ENCODE data around the gene RRM2.
"Not testable (repeated sequence)": the region's sequence is repeated elsewhere in the genome, so short reads cannot be mapped to it uniquely, and the experiment has no call there.

Gene RRM2

GRCh38 chr2:10091182-10091888, 31.2 kb upstream of the RRM2 start:
- DNase-seq (ENCODE audit: low read depth in 2 of 2), result no peak

- DNase-seq (ENCODE audit: low read depth in 2 of 2), result not testable (repeated sequence)
Observed at GRCh38 chr2:10091889-10092244, 30.7 kb upstream of the RRM2 start.

GRCh38 chr2:10094271-10094814, 28.2 kb upstream of the RRM2 start:
- DNase-seq (ENCODE audit: low read depth in 2 of 2), result no peak

GRCh38 chr2:10095175-10095574, 27.4 kb upstream of the RRM2 start:
- DNase-seq (ENCODE audit: low read depth in 2 of 2), result no peak

- no peak for DNase-seq (ENCODE audit: low read depth in 2 of 2)
Observed at GRCh38 chr2:10096641-10097040, 25.9 kb upstream of the RRM2 start.

- peak in 1 of 2 donors; percentile 36 for DNase-seq (ENCODE audit: low read depth in 2 of 2)
Observed at GRCh38 chr2:10097352-10098148, 25.0 kb upstream of the RRM2 start.

GRCh38 chr2:10101491-10101890, 21.0 kb upstream of the RRM2 start:
- DNase-seq (ENCODE audit: low read depth in 2 of 2), result no peak

- DNase-seq (ENCODE audit: low read depth in 2 of 2), result no peak
Observed at GRCh38 chr2:10103179-10103578, 19.4 kb upstream of the RRM2 start.

- DNase-seq (ENCODE audit: low read depth in 2 of 2), result not testable (repeated sequence)
Observed at GRCh38 chr2:10104906-10105305, 17.6 kb upstream of the RRM2 start.

GRCh38 chr2:10109311-10109710, 13.2 kb upstream of the RRM2 start:
- no peak for DNase-seq (ENCODE audit: low read depth in 2 of 2)

- no peak for DNase-seq (ENCODE audit: low read depth in 2 of 2)
Observed at GRCh38 chr2:10119027-10119325, 3.6 kb upstream of the RRM2 start.

- DNase-seq (ENCODE audit: low read depth in 2 of 2), result no peak
Observed at GRCh38 chr2:10119601-10120157, 2.9 kb upstream of the RRM2 start.

GRCh38 chr2:10120158-10120876, 2.2 kb upstream of the RRM2 start:
- DNase-seq (ENCODE audit: low read depth in 2 of 2), result peak; percentile 87 to 96

- no peak for DNase-seq (ENCODE audit: low read depth in 2 of 2)
Observed at GRCh38 chr2:10120877-10121574, 1.5 kb upstream of the RRM2 start.

- DNase-seq (ENCODE audit: low read depth in 2 of 2), result no peak
Observed at GRCh38 chr2:10123281-10123680, 742 bp downstream of the RRM2 start.

GRCh38 chr2:10124538-10125045, 2.1 kb downstream of the RRM2 start:
- DNase-seq (ENCODE audit: low read depth in 2 of 2), result peak in 1 of 2 donors; percentile 44

GRCh38 chr2:10125842-10126631, 3.5 kb downstream of the RRM2 start:
- DNase-seq (ENCODE audit: low read depth in 2 of 2), result no peak

- no peak for DNase-seq (ENCODE audit: low read depth in 2 of 2)
Observed at GRCh38 chr2:10126632-10127026, 4.1 kb downstream of the RRM2 start.

- no peak for DNase-seq (ENCODE audit: low read depth in 2 of 2)
Observed at GRCh38 chr2:10128420-10128819, 5.9 kb downstream of the RRM2 start.

- no peak for DNase-seq (ENCODE audit: low read depth in 2 of 2)
Observed at GRCh38 chr2:10129490-10129889, 7.0 kb downstream of the RRM2 start.
